Heart left ventricle (tissue), 13 donors: Measurements from ENCODE around the gene MRPL49.

ENCODE experiments used
- CTCF ChIP-seq, 12 donors: fragments of 200-600 bp; sonication (generic) in 4 of 12; IDR thresholded peaks; one replicate each; pipeline versions ENCODE4 v1.5.0 to v1.8.0; 2018 to 2022; ENCODE audit warnings: antibody characterized with exemption in 12 of 12, mild to moderate bottlenecking in 5 of 12
- POLR2A ChIP-seq, 2 donors: fragments of 450-650 bp; IDR thresholded peaks; one replicate each; pipeline ENCODE4 v1.6.1; 2017; ENCODE audit warnings: antibody characterized with exemption in 2 of 2, mild to moderate bottlenecking in 2 of 2, moderate library complexity in 2 of 2
- donor health status: ischemic (EF 13 %, LVEDD 7.1; RV severe dilation, severe dysfunction).
- donor health status: DM: no; HTN: yes; CAD: no.
- donor health status: DM: no; HTN: no; CAD: no.
- donor health status: ischemic (EF 25% LVEDD 6.9; RV normal size, moderate dysfunction).
- donor health status: ischemic (EF 25% LVEDD 5.7; RV mildly dilated, moderate dysfunction).
- donor health status: ischemic (EF 35%, LVEDD 5.7; RV mildly dilated, moderate dysfunction).
- donor health status: nonischemic (EF 11% LVEDD 7.7; RV severe dilation, severe dysfunction).
- donor health status: DM: yes; HTN: yes; CAD: no.
- donor health status: PGD.
- donor health status: ischemic (EF 29% LVEDD 5.4; RV normal size, mild dysfunction).
- donor health status: nonischemic (EF 23%, LVEDD 6.1; RV moderate dilation, normal function).

GRCh38 chr11:65086809-65087208 lies 35.3 kb upstream of the MRPL49 start:
- TF ChIP-seq CTCF (IDR thresholded peaks at IDR 0.05) (no peak), POLR2A (IDR thresholded peaks at IDR 0.05) (no peak)
